GM23338 (cell line): Measurements from ENCODE around the gene FARP1.

ENCODE experiments used
- CREB1 ChIP-seq: fragments of 250-450 bp; sonication (Bioruptor Pico); IDR thresholded peaks from 2 replicates; pipeline ENCODE4 v1.5.0; 2020; ENCODE audit warnings: low read depth, mild to moderate bottlenecking, moderate library complexity
- CTCF ChIP-seq, 2 experiments: fragments of 200-600 bp in 1 of 2; sonication (generic) in 1 of 2; conservative IDR thresholded peaks; 2 replicates each; pipeline versions ENCODE4 v1.5.1 to v1.6.1; 2016 to 2017; ENCODE audit warnings: antibody characterized with exemption in 2 of 2, low read depth in 2 of 2, mild to moderate bottlenecking in 2 of 2, moderate library complexity in 1 of 2
- ETS1 ChIP-seq: IDR thresholded peaks from 2 replicates; pipeline ENCODE4 v1.6.1; 2016; ENCODE audit warnings: antibody characterized with exemption
- EZH2 ChIP-seq: fragments of 200-600 bp; sonication (generic); IDR thresholded peaks from one replicate; pipeline ENCODE4 v1.8.0; 2017; ENCODE audit warnings: antibody characterized with exemption, mild to moderate bottlenecking, low read depth; ENCODE audit not compliant: unreplicated experiment
- EZH2phosphoT487 ChIP-seq: fragments of 200-600 bp; sonication (generic); IDR thresholded peaks from one replicate; pipeline ENCODE4 v1.8.1; 2018; ENCODE audit warnings: antibody characterized with exemption; ENCODE audit not compliant: unreplicated experiment
- POLR2AphosphoS5 ChIP-seq: IDR thresholded peaks from 2 replicates; pipeline ENCODE4 v1.6.1; 2016; ENCODE audit warnings: antibody characterized with exemption, low read depth
- REST ChIP-seq: IDR thresholded peaks from one replicate; pipeline ENCODE4 v1.6.1; 2018; ENCODE audit warnings: antibody characterized with exemption; ENCODE audit not compliant: unreplicated experiment
- ZNF114 ChIP-seq: fragments of 250-450 bp; sonication (Bioruptor Pico); IDR thresholded peaks from 2 replicates; pipeline ENCODE4 v1.5.0; 2020; ENCODE audit warnings: mild to moderate bottlenecking, moderate library complexity
- ZNF462 ChIP-seq: fragments of 250-450 bp; sonication (Bioruptor Pico); IDR thresholded peaks from 2 replicates; pipeline ENCODE4 v1.5.0; 2020; ENCODE audit warnings: mild to moderate bottlenecking, moderate library complexity

- TF ChIP-seq CTCF (conservative IDR thresholded peaks at IDR 0.05; ENCODE audit: low read depth in 2 of 2) = peak in 1 of 2 experiments; percentile 26; a peak in 3 of 4 replicates
- no peak for TF ChIP-seq EZH2
- no peak for TF ChIP-seq REST
- no peak for TF ChIP-seq POLR2AphosphoS5
- no peak for TF ChIP-seq EZH2phosphoT487
- TF ChIP-seq ZNF114 (CRISPR knock-in tag) = no peak
- TF ChIP-seq CREB1 (CRISPR knock-in tag) = no peak
- TF ChIP-seq ETS1 = no peak
- no peak for TF ChIP-seq ZNF462
These were observed 262.2 kb downstream of the FARP1 start for GRCh38 chr13:98405107-98405571.
